Endothelial cell (in vitro differentiated cells): Measurements from ENCODE around the gene HLCS. TPM values are rescaled to one million over a fixed set of nuclear protein-coding genes. Genes with fewer than 3 reads are reported as not detected.

ENCODE experiments used
- DNase-seq: peaks from one replicate; pipeline ENCODE4 v3.0.0; 2021; ENCODE audit warnings: low spot score
- H3K27ac Mint-ChIP-seq: one replicate; pipeline ENCODE4 v1.8.0; 2021; ENCODE audit warnings: mixed read lengths, inconsistent platforms; ENCODE audit not compliant: unreplicated experiment
- H3K27me3 Mint-ChIP-seq: one replicate; pipeline ENCODE4 v1.8.0; 2021; ENCODE audit warnings: mild to moderate bottlenecking, moderate library complexity, mixed read lengths, inconsistent platforms; ENCODE audit not compliant: unreplicated experiment
- H3K36me3 Mint-ChIP-seq: one replicate; pipeline ENCODE4 v1.8.0; 2021; ENCODE audit warnings: mild to moderate bottlenecking, low read depth, mixed read lengths, inconsistent platforms; ENCODE audit not compliant: unreplicated experiment
- H3K4me1 Mint-ChIP-seq: one replicate; pipeline ENCODE4 v1.8.0; 2021; ENCODE audit warnings: mild to moderate bottlenecking, mixed read lengths, inconsistent platforms; ENCODE audit not compliant: unreplicated experiment
- H3K4me3 Mint-ChIP-seq: one replicate; pipeline ENCODE4 v1.8.0; 2021; ENCODE audit warnings: mild to moderate bottlenecking, mixed read lengths, inconsistent platforms; ENCODE audit not compliant: unreplicated experiment
- H3K9me3 Mint-ChIP-seq: one replicate; pipeline ENCODE4 v1.8.0; 2021; ENCODE audit warnings: mixed read lengths, inconsistent platforms; ENCODE audit not compliant: unreplicated experiment
- CTCF ChIP-seq: fragments of 200-600 bp; sonication (generic); IDR thresholded peaks from one replicate; pipeline ENCODE4 v1.5.0; 2021; ENCODE audit warnings: antibody characterized with exemption; ENCODE audit not compliant: unreplicated experiment
- total RNA-seq: library from RNA; stranded (reverse); fragmentation: NEBNext Ultra II Directional; extraction: Animal tissue kit (Norgen Biotek cat#: 25700); gene quantifications from one replicate; pipeline ENCODE4 v1.2.1, GENCODE V29; 2021; ENCODE audit not compliant: unreplicated experiment

HLCS gene
- total RNA-seq, 1 donor from 2014 or later, result 97.4 TPM

GRCh38 chr21:36851121-36851520 lies 115.3 kb downstream of the HLCS start:
- TF ChIP-seq CTCF, result no peak
- no peaks in the 10 kb centered on the region for H3K36me3 Mint-ChIP-seq
- no peaks in the 10 kb centered on the region for H3K9me3 Mint-ChIP-seq
- H3K4me3 Mint-ChIP-seq, result no peak overlapping the region
- H3K4me1 Mint-ChIP-seq, result peaks cover 26% of the 10 kb centered on the region
- no peak for DNase-seq
- no peak overlapping the region for H3K27ac Mint-ChIP-seq
- H3K27me3 Mint-ChIP-seq, result no peaks in the 10 kb centered on the region

GRCh38 chr21:36850372-36850771 lies 116.1 kb downstream of the HLCS start:
- no peak overlapping the region for H3K4me3 Mint-ChIP-seq
- H3K9me3 Mint-ChIP-seq, result no peaks in the 10 kb centered on the region
- H3K27ac Mint-ChIP-seq, result no peak overlapping the region
- DNase-seq, result no peak
- H3K36me3 Mint-ChIP-seq, result no peaks in the 10 kb centered on the region
- no peaks in the 10 kb centered on the region for H3K27me3 Mint-ChIP-seq
- H3K4me1 Mint-ChIP-seq, result peaks cover 28% of the 10 kb centered on the region
- TF ChIP-seq CTCF, result no peak

GRCh38 chr21:36849461-36850105 lies 116.9 kb downstream of the HLCS start:
- H3K36me3 Mint-ChIP-seq, result no peaks in the 10 kb centered on the region
- peaks cover 28% of the 10 kb centered on the region for H3K4me1 Mint-ChIP-seq
- no peaks in the 10 kb centered on the region for H3K9me3 Mint-ChIP-seq
- no peak overlapping the region for H3K27ac Mint-ChIP-seq
- no peak for DNase-seq
- H3K27me3 Mint-ChIP-seq, result no peaks in the 10 kb centered on the region
- H3K4me3 Mint-ChIP-seq, result no peak overlapping the region
- no peak for TF ChIP-seq CTCF

- Mint-ChIP-seq H3K27me3 (no peaks in the 10 kb centered on the region), H3K36me3 (no peaks in the 10 kb centered on the region), H3K27ac (no peak overlapping the region), H3K4me3 (no peak overlapping the region), H3K9me3 (no peaks in the 10 kb centered on the region), H3K4me1 (peaks cover 28% of the 10 kb centered on the region)
- TF ChIP-seq CTCF, result no peak
- DNase-seq, result no peak
Observed at GRCh38 chr21:36848730-36849274, 117.7 kb downstream of the HLCS start.

GRCh38 chr21:36847189-36847588 lies 119.3 kb downstream of the HLCS start:
- no peaks in the 10 kb centered on the region for H3K36me3 Mint-ChIP-seq
- no peaks in the 10 kb centered on the region for H3K9me3 Mint-ChIP-seq
- H3K4me1 Mint-ChIP-seq, result peaks cover 24% of the 10 kb centered on the region
- no peak overlapping the region for H3K4me3 Mint-ChIP-seq
- no peak overlapping the region for H3K27ac Mint-ChIP-seq
- no peaks in the 10 kb centered on the region for H3K27me3 Mint-ChIP-seq
- no peak for DNase-seq
- TF ChIP-seq CTCF, result no peak
